ENCODE measurements around the gene CLIC3. TPM values are rescaled to one million over a fixed set of nuclear protein-coding genes. Genes with fewer than 3 reads are reported as not detected.

The CLIC3 gene
- total RNA-seq, 2 experiments from 2014 or later: not detected

DNA sequence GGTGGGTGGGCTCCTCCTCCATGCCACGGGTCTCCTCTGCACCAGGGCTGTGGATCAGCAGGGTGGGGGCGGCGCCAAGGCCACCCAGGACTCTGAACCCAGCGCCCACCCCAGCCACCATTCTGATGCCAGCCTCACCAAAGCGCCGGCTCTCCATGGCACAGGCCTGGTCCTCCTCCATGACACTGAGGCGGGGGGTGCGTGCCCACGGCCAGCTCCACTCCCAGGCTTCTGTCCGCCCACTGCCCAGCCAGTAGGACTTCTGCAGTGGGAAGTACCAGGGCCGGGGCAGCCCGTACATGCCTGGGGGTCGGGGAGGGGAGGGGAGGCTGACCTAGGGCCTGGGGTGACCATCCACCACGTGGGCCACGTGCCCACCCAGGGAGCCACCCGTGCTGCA is 20.1 kb upstream of the CLIC3 start:
- H2AFZ ChIP-seq (ENCODE audit: low read length): no peak overlapping the region
- no peak overlapping the region for H3K27ac ChIP-seq (ENCODE audit: low read depth, low read length, poor library complexity, severe bottlenecking)
- intact Hi-C loops (cut with micrococcal nuclease; ENCODE audit: unreplicated experiment): no loop called here
- no peak overlapping the region for H3K4me2 ChIP-seq (ENCODE audit: low read length)
- H3K79me2 ChIP-seq (ENCODE audit: insufficient read depth, low read depth, low read length): no peaks in the 10 kb centered on the region
- no peaks in the 10 kb centered on the region for H3K36me3 ChIP-seq (ENCODE audit: insufficient read depth, low read length)
- BruUV-seq (replicated peaks): no TSS peak
- peaks cover 10% of the 10 kb centered on the region for H3K4me1 ChIP-seq (ENCODE audit: insufficient read depth, low read length, poor library complexity, severe bottlenecking)
- ChIA-PET CTCF (ENCODE audit: unreplicated experiment) (no interaction called here), POLR2A (no interaction called here)
- H3K9me3 ChIP-seq (ENCODE audit: low read length): no peaks in the 10 kb centered on the region
- no peak overlapping the region for H3K4me3 ChIP-seq (ENCODE audit: low read depth, low read length, poor library complexity, severe bottlenecking)
- H3K9me2 ChIP-seq (ENCODE audit: insufficient read depth, low read length): no peaks in the 10 kb centered on the region
- no peak for TF ChIP-seq EZH2phosphoT487 (IDR thresholded peaks at IDR 0.05; ENCODE audit: borderline replicate concordance, low read depth, low read length)
- TF ChIP-seq, protein P1, sequence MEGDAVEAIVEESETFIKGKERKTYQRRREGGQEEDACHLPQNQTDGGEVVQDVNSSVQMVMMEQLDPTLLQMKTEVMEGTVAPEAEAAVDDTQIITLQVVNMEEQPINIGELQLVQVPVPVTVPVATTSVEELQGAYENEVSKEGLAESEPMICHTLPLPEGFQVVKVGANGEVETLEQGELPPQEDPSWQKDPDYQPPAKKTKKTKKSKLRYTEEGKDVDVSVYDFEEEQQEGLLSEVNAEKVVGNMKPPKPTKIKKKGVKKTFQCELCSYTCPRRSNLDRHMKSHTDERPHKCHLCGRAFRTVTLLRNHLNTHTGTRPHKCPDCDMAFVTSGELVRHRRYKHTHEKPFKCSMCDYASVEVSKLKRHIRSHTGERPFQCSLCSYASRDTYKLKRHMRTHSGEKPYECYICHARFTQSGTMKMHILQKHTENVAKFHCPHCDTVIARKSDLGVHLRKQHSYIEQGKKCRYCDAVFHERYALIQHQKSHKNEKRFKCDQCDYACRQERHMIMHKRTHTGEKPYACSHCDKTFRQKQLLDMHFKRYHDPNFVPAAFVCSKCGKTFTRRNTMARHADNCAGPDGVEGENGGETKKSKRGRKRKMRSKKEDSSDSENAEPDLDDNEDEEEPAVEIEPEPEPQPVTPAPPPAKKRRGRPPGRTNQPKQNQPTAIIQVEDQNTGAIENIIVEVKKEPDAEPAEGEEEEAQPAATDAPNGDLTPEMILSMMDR (conservative IDR thresholded peaks at IDR 0.05; ENCODE audit: low read length): no peak
- no peaks in the 10 kb centered on the region for H4K20me1 ChIP-seq (ENCODE audit: insufficient read depth, low read length)
- DNase-seq (ENCODE audit: low spot score): no peak

- Histone ChIP-seq H3K4me2 (ENCODE audit: low read length) (no peak overlapping the region), H4K20me1 (ENCODE audit: insufficient read depth, low read length) (no peaks in the 10 kb centered on the region), H3K4me3 (ENCODE audit: low read depth, low read length, poor library complexity, severe bottlenecking) (no peak overlapping the region), H3K27ac (ENCODE audit: low read depth, low read length, poor library complexity, severe bottlenecking) (no peak overlapping the region), H3K4me1 (ENCODE audit: insufficient read depth, low read length, poor library complexity, severe bottlenecking) (peaks cover 10% of the 10 kb centered on the region), H3K9me2 (ENCODE audit: insufficient read depth, low read length) (no peaks in the 10 kb centered on the region), H3K36me3 (ENCODE audit: insufficient read depth, low read length) (no peaks in the 10 kb centered on the region), H2AFZ (ENCODE audit: low read length) (no peak overlapping the region), H3K79me2 (ENCODE audit: insufficient read depth, low read depth, low read length) (no peaks in the 10 kb centered on the region), H3K9me3 (ENCODE audit: low read length) (no peaks in the 10 kb centered on the region)
- no TSS peak for BruUV-seq (replicated peaks)
- no peak for TF ChIP-seq EZH2phosphoT487 (IDR thresholded peaks at IDR 0.05; ENCODE audit: borderline replicate concordance, low read depth, low read length)
- TF ChIP-seq, protein P1 (conservative IDR thresholded peaks at IDR 0.05; ENCODE audit: low read length): no peak
- CTCF ChIA-PET (ENCODE audit: unreplicated experiment): no interaction called here
- DNase-seq (ENCODE audit: low spot score): no peak
- intact Hi-C loops (cut with micrococcal nuclease; ENCODE audit: unreplicated experiment): no loop called here
- POLR2A ChIA-PET: no interaction called here
Observed at GRCh38 chr9:137015976-137016375, 19.6 kb upstream of the CLIC3 start.

DNA sequence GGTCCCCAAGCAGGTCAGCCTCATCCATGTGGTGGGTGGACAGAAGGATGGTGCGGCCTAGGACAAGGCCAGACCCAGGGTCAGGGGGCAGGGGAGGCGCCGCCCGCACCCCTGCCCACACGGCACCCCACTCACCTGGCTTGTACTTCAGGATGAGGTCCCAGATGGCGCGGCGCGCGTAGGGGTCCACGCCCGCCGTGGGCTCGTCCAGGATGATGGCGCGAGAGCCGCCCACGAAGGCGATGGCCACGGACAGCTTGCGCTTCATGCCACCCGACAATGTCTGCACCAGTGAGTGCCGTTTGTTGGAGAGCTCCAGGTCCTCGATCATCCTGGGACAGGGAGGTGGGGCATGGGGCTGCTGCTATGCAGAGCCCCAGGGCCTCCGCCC is 19.2 kb upstream of the CLIC3 start:
- Histone ChIP-seq H3K36me3 (ENCODE audit: insufficient read depth, low read length) (no peaks in the 10 kb centered on the region), H3K79me2 (ENCODE audit: insufficient read depth, low read depth, low read length) (no peaks in the 10 kb centered on the region), H3K9me3 (ENCODE audit: low read length) (no peaks in the 10 kb centered on the region), H3K4me1 (ENCODE audit: insufficient read depth, low read length, poor library complexity, severe bottlenecking) (peaks cover 10% of the 10 kb centered on the region), H3K27ac (ENCODE audit: low read depth, low read length, poor library complexity, severe bottlenecking) (no peak overlapping the region), H2AFZ (ENCODE audit: low read length) (no peak overlapping the region), H3K4me3 (ENCODE audit: low read depth, low read length, poor library complexity, severe bottlenecking) (no peak overlapping the region), H3K4me2 (ENCODE audit: low read length) (no peak overlapping the region), H3K9me2 (ENCODE audit: insufficient read depth, low read length) (no peaks in the 10 kb centered on the region), H4K20me1 (ENCODE audit: insufficient read depth, low read length) (no peaks in the 10 kb centered on the region)
- TF ChIP-seq, protein P1 (conservative IDR thresholded peaks at IDR 0.05; ENCODE audit: low read length): no peak
- TF ChIP-seq EZH2phosphoT487 (IDR thresholded peaks at IDR 0.05; ENCODE audit: borderline replicate concordance, low read depth, low read length): no peak
- ChIA-PET CTCF (ENCODE audit: unreplicated experiment) (no interaction called here), POLR2A (no interaction called here)
- DNase-seq (ENCODE audit: low spot score): no peak
- intact Hi-C loops (cut with micrococcal nuclease; ENCODE audit: unreplicated experiment): no loop called here
- BruUV-seq (replicated peaks): no TSS peak
